ENCODE data around the gene DLGAP1. TPM values are rescaled to one million over a fixed set of nuclear protein-coding genes. Genes with fewer than 3 reads are reported as not detected.

Gene DLGAP1
- total and polyA plus RNA-seq, 2 of the 13 experiments (the other 11 are each of a cell fraction or from before 2014, with no cell fraction given): 0.01 TPM; not detected in 1

DNA sequence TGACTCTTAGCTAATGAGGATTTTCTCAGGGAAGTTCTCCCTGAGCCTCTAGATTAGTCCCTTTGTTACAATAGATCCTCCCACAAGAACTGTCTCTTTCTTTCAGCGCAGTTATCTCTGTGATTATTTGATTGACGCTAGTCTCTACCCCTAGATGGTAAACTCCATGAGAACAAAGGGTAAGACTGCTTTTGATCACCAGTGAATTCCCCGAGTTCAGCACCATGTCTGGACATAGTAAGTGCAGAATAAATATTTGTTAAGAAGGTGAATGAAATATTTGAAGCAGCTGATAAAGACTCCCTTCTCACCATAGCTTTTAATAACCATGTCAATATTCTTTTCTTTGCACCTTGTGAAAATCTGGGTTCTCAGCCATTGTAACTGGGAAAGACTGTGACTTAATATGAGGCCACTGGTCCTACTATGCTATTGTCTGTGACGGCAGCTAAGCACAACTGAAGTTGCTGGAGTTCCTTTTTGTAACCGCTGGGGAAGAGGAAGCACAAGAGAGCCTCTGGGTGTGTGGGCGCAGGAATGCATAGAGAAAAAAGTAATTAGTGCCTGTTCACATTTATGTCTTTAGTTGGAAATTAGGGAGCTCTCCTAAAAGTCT, 790.4 kb downstream of the DLGAP1 start (continued):
- TF ChIP-seq ZNF672 (CRISPR knock-in tag; IDR thresholded peaks at IDR 0.05): no peak
- 0 out of 2 replicates have a peak, but pooled peaks have one; percentile 45 for TF ChIP-seq NFIC (IDR thresholded peaks at IDR 0.05; ENCODE audit: low read length)
- no peak for TF ChIP-seq SRSF9 (IDR thresholded peaks at IDR 0.05; ENCODE audit: borderline replicate concordance, insufficient read depth, low read depth, low read length, poor library complexity, severe bottlenecking)
- TF ChIP-seq, protein P1, sequence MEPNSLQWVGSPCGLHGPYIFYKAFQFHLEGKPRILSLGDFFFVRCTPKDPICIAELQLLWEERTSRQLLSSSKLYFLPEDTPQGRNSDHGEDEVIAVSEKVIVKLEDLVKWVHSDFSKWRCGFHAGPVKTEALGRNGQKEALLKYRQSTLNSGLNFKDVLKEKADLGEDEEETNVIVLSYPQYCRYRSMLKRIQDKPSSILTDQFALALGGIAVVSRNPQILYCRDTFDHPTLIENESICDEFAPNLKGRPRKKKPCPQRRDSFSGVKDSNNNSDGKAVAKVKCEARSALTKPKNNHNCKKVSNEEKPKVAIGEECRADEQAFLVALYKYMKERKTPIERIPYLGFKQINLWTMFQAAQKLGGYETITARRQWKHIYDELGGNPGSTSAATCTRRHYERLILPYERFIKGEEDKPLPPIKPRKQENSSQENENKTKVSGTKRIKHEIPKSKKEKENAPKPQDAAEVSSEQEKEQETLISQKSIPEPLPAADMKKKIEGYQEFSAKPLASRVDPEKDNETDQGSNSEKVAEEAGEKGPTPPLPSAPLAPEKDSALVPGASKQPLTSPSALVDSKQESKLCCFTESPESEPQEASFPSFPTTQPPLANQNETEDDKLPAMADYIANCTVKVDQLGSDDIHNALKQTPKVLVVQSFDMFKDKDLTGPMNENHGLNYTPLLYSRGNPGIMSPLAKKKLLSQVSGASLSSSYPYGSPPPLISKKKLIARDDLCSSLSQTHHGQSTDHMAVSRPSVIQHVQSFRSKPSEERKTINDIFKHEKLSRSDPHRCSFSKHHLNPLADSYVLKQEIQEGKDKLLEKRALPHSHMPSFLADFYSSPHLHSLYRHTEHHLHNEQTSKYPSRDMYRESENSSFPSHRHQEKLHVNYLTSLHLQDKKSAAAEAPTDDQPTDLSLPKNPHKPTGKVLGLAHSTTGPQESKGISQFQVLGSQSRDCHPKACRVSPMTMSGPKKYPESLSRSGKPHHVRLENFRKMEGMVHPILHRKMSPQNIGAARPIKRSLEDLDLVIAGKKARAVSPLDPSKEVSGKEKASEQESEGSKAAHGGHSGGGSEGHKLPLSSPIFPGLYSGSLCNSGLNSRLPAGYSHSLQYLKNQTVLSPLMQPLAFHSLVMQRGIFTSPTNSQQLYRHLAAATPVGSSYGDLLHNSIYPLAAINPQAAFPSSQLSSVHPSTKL (CRISPR knock-in tag; IDR thresholded peaks at IDR 0.05): peak; percentile 65
- TF ChIP-seq, protein P2, sequence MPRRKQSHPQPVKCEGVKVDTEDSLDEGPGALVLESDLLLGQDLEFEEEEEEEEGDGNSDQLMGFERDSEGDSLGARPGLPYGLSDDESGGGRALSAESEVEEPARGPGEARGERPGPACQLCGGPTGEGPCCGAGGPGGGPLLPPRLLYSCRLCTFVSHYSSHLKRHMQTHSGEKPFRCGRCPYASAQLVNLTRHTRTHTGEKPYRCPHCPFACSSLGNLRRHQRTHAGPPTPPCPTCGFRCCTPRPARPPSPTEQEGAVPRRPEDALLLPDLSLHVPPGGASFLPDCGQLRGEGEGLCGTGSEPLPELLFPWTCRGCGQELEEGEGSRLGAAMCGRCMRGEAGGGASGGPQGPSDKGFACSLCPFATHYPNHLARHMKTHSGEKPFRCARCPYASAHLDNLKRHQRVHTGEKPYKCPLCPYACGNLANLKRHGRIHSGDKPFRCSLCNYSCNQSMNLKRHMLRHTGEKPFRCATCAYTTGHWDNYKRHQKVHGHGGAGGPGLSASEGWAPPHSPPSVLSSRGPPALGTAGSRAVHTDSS (CRISPR knock-in tag; conservative IDR thresholded peaks at IDR 0.05): no peak
- TF ChIP-seq AKAP8 (CRISPR knock-in tag; IDR thresholded peaks at IDR 0.05): no peak
- TF ChIP-seq HMGA1 (CRISPR knock-in tag; conservative IDR thresholded peaks at IDR 0.05): no peak
- TF ChIP-seq KLF11 (CRISPR knock-in tag; IDR thresholded peaks at IDR 0.05): no peak
- TF ChIP-seq, protein P3, sequence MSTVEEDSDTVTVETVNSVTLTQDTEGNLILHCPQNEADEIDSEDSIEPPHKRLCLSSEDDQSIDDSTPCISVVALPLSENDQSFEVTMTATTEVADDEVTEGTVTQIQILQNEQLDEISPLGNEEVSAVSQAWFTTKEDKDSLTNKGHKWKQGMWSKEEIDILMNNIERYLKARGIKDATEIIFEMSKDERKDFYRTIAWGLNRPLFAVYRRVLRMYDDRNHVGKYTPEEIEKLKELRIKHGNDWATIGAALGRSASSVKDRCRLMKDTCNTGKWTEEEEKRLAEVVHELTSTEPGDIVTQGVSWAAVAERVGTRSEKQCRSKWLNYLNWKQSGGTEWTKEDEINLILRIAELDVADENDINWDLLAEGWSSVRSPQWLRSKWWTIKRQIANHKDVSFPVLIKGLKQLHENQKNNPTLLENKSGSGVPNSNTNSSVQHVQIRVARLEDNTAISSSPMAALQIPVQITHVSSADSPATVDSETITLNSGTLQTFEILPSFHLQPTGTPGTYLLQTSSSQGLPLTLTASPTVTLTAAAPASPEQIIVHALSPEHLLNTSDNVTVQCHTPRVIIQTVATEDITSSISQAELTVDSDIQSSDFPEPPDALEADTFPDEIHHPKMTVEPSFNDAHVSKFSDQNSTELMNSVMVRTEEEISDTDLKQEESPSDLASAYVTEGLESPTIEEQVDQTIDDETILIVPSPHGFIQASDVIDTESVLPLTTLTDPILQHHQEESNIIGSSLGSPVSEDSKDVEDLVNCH (CRISPR knock-in tag; IDR thresholded peaks at IDR 0.05): no peak
- no peak for TF ChIP-seq MAFK (conservative IDR thresholded peaks at IDR 0.05 in 1 of 2, IDR thresholded peaks at IDR 0.05 in 1 of 2; ENCODE audit: low read length in 2 of 2)
- TF ChIP-seq ZKSCAN1 (IDR thresholded peaks at IDR 0.05; ENCODE audit: low read length): peak; percentile 98
- TF ChIP-seq, protein P4, sequence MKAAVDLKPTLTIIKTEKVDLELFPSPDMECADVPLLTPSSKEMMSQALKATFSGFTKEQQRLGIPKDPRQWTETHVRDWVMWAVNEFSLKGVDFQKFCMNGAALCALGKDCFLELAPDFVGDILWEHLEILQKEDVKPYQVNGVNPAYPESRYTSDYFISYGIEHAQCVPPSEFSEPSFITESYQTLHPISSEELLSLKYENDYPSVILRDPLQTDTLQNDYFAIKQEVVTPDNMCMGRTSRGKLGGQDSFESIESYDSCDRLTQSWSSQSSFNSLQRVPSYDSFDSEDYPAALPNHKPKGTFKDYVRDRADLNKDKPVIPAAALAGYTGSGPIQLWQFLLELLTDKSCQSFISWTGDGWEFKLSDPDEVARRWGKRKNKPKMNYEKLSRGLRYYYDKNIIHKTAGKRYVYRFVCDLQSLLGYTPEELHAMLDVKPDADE (CRISPR knock-in tag; IDR thresholded peaks at IDR 0.05): no peak
- TF ChIP-seq, protein P5, sequence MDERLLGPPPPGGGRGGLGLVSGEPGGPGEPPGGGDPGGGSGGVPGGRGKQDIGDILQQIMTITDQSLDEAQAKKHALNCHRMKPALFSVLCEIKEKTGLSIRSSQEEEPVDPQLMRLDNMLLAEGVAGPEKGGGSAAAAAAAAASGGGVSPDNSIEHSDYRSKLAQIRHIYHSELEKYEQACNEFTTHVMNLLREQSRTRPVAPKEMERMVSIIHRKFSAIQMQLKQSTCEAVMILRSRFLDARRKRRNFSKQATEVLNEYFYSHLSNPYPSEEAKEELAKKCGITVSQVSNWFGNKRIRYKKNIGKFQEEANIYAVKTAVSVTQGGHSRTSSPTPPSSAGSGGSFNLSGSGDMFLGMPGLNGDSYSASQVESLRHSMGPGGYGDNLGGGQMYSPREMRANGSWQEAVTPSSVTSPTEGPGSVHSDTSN (CRISPR knock-in tag; IDR thresholded peaks at IDR 0.05): peak; percentile 49; the same call in 1 of the 2 replicates
- no peak for TF ChIP-seq ZNF547 (CRISPR knock-in tag; IDR thresholded peaks at IDR 0.05)
- TF ChIP-seq, protein P6, sequence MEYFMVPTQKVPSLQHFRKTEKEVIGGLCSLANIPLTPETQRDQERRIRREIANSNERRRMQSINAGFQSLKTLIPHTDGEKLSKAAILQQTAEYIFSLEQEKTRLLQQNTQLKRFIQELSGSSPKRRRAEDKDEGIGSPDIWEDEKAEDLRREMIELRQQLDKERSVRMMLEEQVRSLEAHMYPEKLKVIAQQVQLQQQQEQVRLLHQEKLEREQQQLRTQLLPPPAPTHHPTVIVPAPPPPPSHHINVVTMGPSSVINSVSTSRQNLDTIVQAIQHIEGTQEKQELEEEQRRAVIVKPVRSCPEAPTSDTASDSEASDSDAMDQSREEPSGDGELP (IDR thresholded peaks at IDR 0.05; ENCODE audit: borderline replicate concordance, low read depth): peak; percentile 11; the same call in 1 of the 2 replicates
- TF ChIP-seq MAF1 (CRISPR knock-in tag; IDR thresholded peaks at IDR 0.05; ENCODE audit: borderline replicate concordance): no peak
- TF ChIP-seq TAF1 (CRISPR knock-in tag; IDR thresholded peaks at IDR 0.05): peak; percentile 31; the same call in 1 of the 2 replicates
- TF ChIP-seq ZFP62 (CRISPR knock-in tag; IDR thresholded peaks at IDR 0.05): no peak

All from HepG2 (cell line).